Mesenchymal stem cell (in vitro differentiated cells and primary cell): ENCODE data around the gene SCAF1.

Experiments
- DNase-seq: peaks from one replicate; pipeline ENCODE4 v3.0.0-alpha.2; 2013
- H2AFZ ChIP-seq: one replicate; pipeline ENCODE4 v1.6.1; 2013; ENCODE audit warnings: low read depth, mild to moderate bottlenecking, control low read depth, inconsistent platforms, low read length, moderate library complexity
- H2AK5ac ChIP-seq: 2 replicates; pipeline ENCODE4 v1.6.1; 2013; ENCODE audit warnings: low read length, moderate library complexity, mild to moderate bottlenecking, inconsistent platforms; ENCODE audit not compliant: severe bottlenecking
- H2BK120ac ChIP-seq: one replicate; pipeline ENCODE4 v1.6.1; 2013; ENCODE audit warnings: low read depth, mild to moderate bottlenecking, inconsistent platforms, low read length, moderate library complexity
- H2BK12ac ChIP-seq, 2 experiments: one replicate each; pipeline ENCODE4 v1.6.1; 2013; ENCODE audit warnings: inconsistent platforms in 2 of 2, low read length in 2 of 2, mild to moderate bottlenecking in 2 of 2, moderate library complexity in 2 of 2, control low read depth in 1 of 2
- H2BK15ac ChIP-seq: one replicate; pipeline ENCODE4 v1.6.1; 2013; ENCODE audit warnings: mild to moderate bottlenecking, low read depth, inconsistent platforms; ENCODE audit not compliant: poor library complexity, severe bottlenecking
- H2BK5ac ChIP-seq: 2 replicates; pipeline ENCODE4 v1.6.1; 2013; ENCODE audit warnings: low read depth, mild to moderate bottlenecking, low read length, control low read depth, inconsistent platforms; ENCODE audit not compliant: poor library complexity, severe bottlenecking
- H3K14ac ChIP-seq, 2 experiments: one replicate each; pipeline ENCODE4 v1.6.1; 2013; ENCODE audit warnings: inconsistent platforms in 2 of 2, low read length in 2 of 2, control low read depth in 1 of 2, mild to moderate bottlenecking in 1 of 2, moderate library complexity in 1 of 2
- H3K18ac ChIP-seq, 2 experiments: one replicate each; pipeline ENCODE4 v1.6.1; 2013; ENCODE audit warnings: inconsistent platforms in 2 of 2, low read length in 2 of 2, control low read depth in 1 of 2, low read depth in 1 of 2, mild to moderate bottlenecking in 1 of 2
- H3K23ac ChIP-seq, 2 experiments: one replicate each; pipeline ENCODE4 v1.6.1; 2013; ENCODE audit warnings: inconsistent platforms in 2 of 2, low read length in 2 of 2, mild to moderate bottlenecking in 2 of 2, moderate library complexity in 2 of 2, control low read depth in 1 of 2
- H3K27ac ChIP-seq: 2 replicates; pipeline ENCODE4 v1.5.1; 2013; ENCODE audit warnings: mild to moderate bottlenecking, moderate library complexity, low read length, control low read depth, inconsistent platforms; ENCODE audit not compliant: poor library complexity, severe bottlenecking
- H3K27me3 ChIP-seq, 2 experiments: 2 replicates each; pipeline versions ENCODE4 v1.6.1 to v1.7.0; 2013; ENCODE audit warnings: low read length in 2 of 2, mild to moderate bottlenecking in 2 of 2, moderate library complexity in 2 of 2, control low read depth in 1 of 2, inconsistent platforms in 1 of 2; ENCODE audit not compliant: control insufficient read depth in 1 of 2, insufficient read depth in 1 of 2
- H3K36me3 ChIP-seq, 2 experiments: 2 replicates each; pipeline versions ENCODE4 v1.6.1 to v1.7.0; 2013; ENCODE audit warnings: low read length in 2 of 2, control low read depth in 1 of 2, inconsistent platforms in 1 of 2, low read depth in 1 of 2, mild to moderate bottlenecking in 1 of 2; ENCODE audit not compliant: insufficient read depth in 2 of 2, control insufficient read depth in 1 of 2
- H3K4ac ChIP-seq, 2 experiments: one replicate each; pipeline ENCODE4 v1.6.1; 2013; ENCODE audit warnings: inconsistent platforms in 2 of 2, low read length in 2 of 2, mild to moderate bottlenecking in 2 of 2, moderate library complexity in 2 of 2, control low read depth in 1 of 2, low read depth in 1 of 2
- H3K4me1 ChIP-seq: 2 replicates; pipeline ENCODE4 v1.6.1; 2013; ENCODE audit warnings: low read depth, low read length, control low read depth; ENCODE audit not compliant: control insufficient read depth, insufficient read depth
- H3K4me2 ChIP-seq: 2 replicates; pipeline ENCODE4 v1.6.1; 2013; ENCODE audit warnings: low read length, mild to moderate bottlenecking, inconsistent platforms; ENCODE audit not compliant: poor library complexity, severe bottlenecking
- H3K4me3 ChIP-seq, 2 experiments: 2 replicates each; pipeline versions ENCODE4 v1.5.1 to v1.7.0; 2013; ENCODE audit warnings: low read length in 2 of 2, mild to moderate bottlenecking in 2 of 2, control low read depth in 1 of 2, low read depth in 1 of 2; ENCODE audit not compliant: insufficient read depth in 1 of 2
- H3K79me1 ChIP-seq: replicated peaks from 2 replicates; pipeline ENCODE4 v1.6.1; 2013; ENCODE audit warnings: mild to moderate bottlenecking, control low read depth, low read length, inconsistent platforms; ENCODE audit not compliant: poor library complexity, severe bottlenecking
- H3K9ac ChIP-seq: 2 replicates; pipeline ENCODE4 v1.7.0; 2013; ENCODE audit warnings: mild to moderate bottlenecking, low read length, moderate library complexity
- H3K9me3 ChIP-seq: 2 replicates; pipeline ENCODE4 v1.7.0; 2013; ENCODE audit warnings: mild to moderate bottlenecking, low read length; ENCODE audit not compliant: control insufficient read depth
- H4K8ac ChIP-seq: one replicate; pipeline ENCODE4 v1.6.1; 2013; ENCODE audit warnings: inconsistent platforms, mild to moderate bottlenecking, low read length, moderate library complexity
- H4K91ac ChIP-seq: one replicate; pipeline ENCODE4 v1.6.1; 2013; ENCODE audit warnings: mild to moderate bottlenecking, low read length, inconsistent platforms
- WGBS: methylation state at CpG from one replicate; pipeline ENCODE4 v1.1.7; 2013; ENCODE audit warnings: mixed read lengths; 5-methylcytosine and 5-hydroxymethylcytosine counted together

SCAF1 gene

GRCh38 chr19:49594157-49594992 is 47.6 kb upstream of the SCAF1 start:
- Histone ChIP-seq H3K18ac (no peak overlapping the region), H3K14ac (no peak overlapping the region), H3K4me2 (no peak overlapping the region), H3K9ac (peak overlapping the region; percentile 53), H2BK15ac (no peak overlapping the region), H4K91ac (no peak overlapping the region), H3K23ac (no peak overlapping the region), H3K4ac (no peak overlapping the region), H2BK12ac (no peak overlapping the region), H3K36me3 (peaks cover 38 to 52% of the 10 kb centered on the region in 2 experiments), H4K8ac (no peak overlapping the region), H3K79me1 (peaks cover 16% of the 10 kb centered on the region), H3K4me3 (peak overlapping the region in 1 of 2 experiments; percentile 57), H2AFZ (no peak overlapping the region), H3K27me3 (no peaks in the 10 kb centered on the region), H2BK5ac (no peak overlapping the region), H3K4me1 (peaks cover 8% of the 10 kb centered on the region), H2BK120ac (no peak overlapping the region), H3K27ac (no peak overlapping the region), H2AK5ac (no peak overlapping the region), H3K9me3 (no peaks in the 10 kb centered on the region)
- no peak for DNase-seq
- 97% methylated on average over 35 of the region's 35 CpGs for WGBS

- Histone ChIP-seq H3K23ac (no peak overlapping the region), H3K79me1 (peaks cover 22% of the 10 kb centered on the region), H4K91ac (no peak overlapping the region), H4K8ac (no peak overlapping the region), H3K4ac (no peak overlapping the region), H3K27me3 (no peaks in the 10 kb centered on the region), H3K4me3 (no peak overlapping the region), H3K18ac (no peak overlapping the region), H2BK12ac (no peak overlapping the region), H3K27ac (no peak overlapping the region), H2AFZ (no peak overlapping the region), H2BK15ac (no peak overlapping the region), H3K9ac (no peak overlapping the region), H2AK5ac (no peak overlapping the region), H2BK5ac (no peak overlapping the region), H3K9me3 (no peaks in the 10 kb centered on the region), H2BK120ac (no peak overlapping the region), H3K4me1 (peaks cover 8% of the 10 kb centered on the region), H3K14ac (no peak overlapping the region), H3K4me2 (no peak overlapping the region), H3K36me3 (peaks cover 47 to 61% of the 10 kb centered on the region in 2 experiments)
- no peak for DNase-seq
- WGBS, result 95% methylated on average over 33 of the region's 35 CpGs
These were observed 46.8 kb upstream of the SCAF1 start for GRCh38 chr19:49594993-49595818.

DNA sequence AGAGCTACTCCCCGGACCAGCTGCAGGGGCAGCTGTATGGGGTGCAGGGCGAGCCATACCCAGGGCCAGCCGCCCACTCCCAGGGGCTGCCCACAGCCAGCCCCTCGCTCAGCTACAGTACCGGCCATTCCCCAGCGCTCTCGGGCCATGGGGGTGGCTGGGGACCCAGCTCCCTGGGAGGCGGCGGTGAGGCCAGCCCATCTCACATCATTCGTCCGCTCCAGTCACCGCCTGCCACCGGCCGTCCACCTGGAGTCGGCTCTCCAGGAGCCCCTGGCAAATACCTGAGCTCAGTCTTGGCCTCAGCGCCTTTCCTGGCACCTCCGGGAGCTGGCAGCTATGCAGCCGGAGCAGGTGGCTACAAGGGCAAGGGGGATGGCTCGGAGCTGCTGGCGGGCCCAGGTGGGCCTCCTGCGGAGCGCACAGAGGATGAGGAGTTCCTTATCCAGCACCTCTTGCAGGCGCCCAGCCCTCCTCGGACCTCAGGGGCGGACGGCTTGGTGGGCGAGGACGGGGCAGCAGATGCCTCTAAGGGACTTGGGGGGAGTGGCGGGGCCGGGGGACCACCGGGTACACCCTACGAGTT is 46.1 kb upstream of the SCAF1 start:
- 96% methylated on average over 29 of the region's 32 CpGs for WGBS
- H3K4ac ChIP-seq, result no peak overlapping the region
- no peak overlapping the region for H3K27ac ChIP-seq

GRCh38 chr19:49596407-49596806 is 45.6 kb upstream of the SCAF1 start:
- 93% methylated on average over 15 of the region's 15 CpGs for WGBS
- H3K27ac ChIP-seq, result no peak overlapping the region
- no peak overlapping the region for H2BK12ac ChIP-seq
- no peak overlapping the region for H2AK5ac ChIP-seq
- no peak overlapping the region for H2BK5ac ChIP-seq
- H2BK15ac ChIP-seq, result no peak overlapping the region
- no peak overlapping the region for H3K14ac ChIP-seq
- H2BK120ac ChIP-seq, result no peak overlapping the region
- no peak overlapping the region for H3K4ac ChIP-seq
- H3K36me3 ChIP-seq, result peaks cover 56 to 73% of the 10 kb centered on the region in 2 experiments
- H3K23ac ChIP-seq, result no peak overlapping the region
- no peaks in the 10 kb centered on the region for H3K27me3 ChIP-seq
- no peak overlapping the region for H2AFZ ChIP-seq
- DNase-seq, result no peak
- peaks cover 4% of the 10 kb centered on the region for H3K4me1 ChIP-seq
- no peaks in the 10 kb centered on the region for H3K9me3 ChIP-seq
- no peak overlapping the region for H3K9ac ChIP-seq
- peaks cover 24% of the 10 kb centered on the region for H3K79me1 ChIP-seq
- H3K18ac ChIP-seq, result no peak overlapping the region
- no peak overlapping the region for H3K4me3 ChIP-seq
- H4K91ac ChIP-seq, result no peak overlapping the region
- H3K4me2 ChIP-seq, result no peak overlapping the region
- no peak overlapping the region for H4K8ac ChIP-seq

More for the DNA sequence above, 46.1 kb upstream of the SCAF1 start:
- H3K4me2 ChIP-seq, result no peak overlapping the region
- H2BK12ac ChIP-seq, result no peak overlapping the region
- H4K91ac ChIP-seq, result no peak overlapping the region
- H3K36me3 ChIP-seq, result peaks cover 52 to 68% of the 10 kb centered on the region in 2 experiments
- no peak overlapping the region for H3K18ac ChIP-seq
- no peak overlapping the region for H2BK5ac ChIP-seq
- no peak for DNase-seq
- H2BK15ac ChIP-seq, result no peak overlapping the region
- no peak overlapping the region for H2AK5ac ChIP-seq
- no peak overlapping the region for H3K14ac ChIP-seq
- peaks cover 4% of the 10 kb centered on the region for H3K4me1 ChIP-seq
- no peak overlapping the region for H2BK120ac ChIP-seq
- no peak overlapping the region for H2AFZ ChIP-seq
- H3K79me1 ChIP-seq, result peaks cover 24% of the 10 kb centered on the region
- no peaks in the 10 kb centered on the region for H3K9me3 ChIP-seq
- no peak overlapping the region for H3K9ac ChIP-seq
- H3K4me3 ChIP-seq, result no peak overlapping the region
- H3K27me3 ChIP-seq, result no peaks in the 10 kb centered on the region
- no peak overlapping the region for H3K23ac ChIP-seq
- H4K8ac ChIP-seq, result no peak overlapping the region
